Spinal cord (tissue), 10 donors: ENCODE results near the gene APPBP2. TPM values are rescaled to one million over a fixed set of nuclear protein-coding genes. Genes with fewer than 3 reads are reported as not detected.
"Not testable (repeated sequence)": the region's sequence is repeated elsewhere in the genome, so short reads cannot be mapped to it uniquely, and the experiment has no call there.

Experiments
- DNase-seq, 6 donors: peaks; one replicate each; pipeline versions ENCODE4 v3.0.0 to v3.0.0-alpha.2; 2013 to 2015; ENCODE audit warnings: low spot score in 6 of 6, low read depth in 4 of 6
- H3K27ac ChIP-seq: one replicate; pipeline ENCODE4 v1.5.1; 2013; ENCODE audit warnings: low read depth, low read length, control low read depth
- H3K27me3 ChIP-seq: one replicate; pipeline ENCODE4 v1.6.1; 2013; ENCODE audit warnings: low read length; ENCODE audit not compliant: control insufficient read depth, insufficient read depth
- H3K36me3 ChIP-seq: one replicate; pipeline ENCODE4 v1.6.1; 2013; ENCODE audit warnings: low read length; ENCODE audit not compliant: control insufficient read depth, insufficient read depth
- H3K4me1 ChIP-seq: one replicate; pipeline ENCODE4 v1.6.1; 2013; ENCODE audit warnings: low read length; ENCODE audit not compliant: control insufficient read depth, insufficient read depth
- H3K4me3 ChIP-seq: one replicate; pipeline ENCODE4 v1.5.1; 2013; ENCODE audit warnings: low read depth, low read length, control low read depth
- H3K9me3 ChIP-seq: one replicate; pipeline ENCODE4 v1.6.1; 2013; ENCODE audit warnings: low read length; ENCODE audit not compliant: control insufficient read depth, insufficient read depth
- WGBS: methylation state at CpG from one replicate; pipeline ENCODE4 v1.1.5; 2013; ENCODE audit warnings: missing lambda C conversion rate; ENCODE audit not compliant: insufficient coverage; 5-methylcytosine and 5-hydroxymethylcytosine counted together
- polyA plus RNA-seq, 2 donors: library from polyadenylated mRNA; unstranded; fragments of 120-200 nt; gene quantifications; one replicate each; pipeline ENCODE4 v1.2.1, GENCODE V29; 2013; ENCODE audit not compliant: insufficient read length in 2 of 2
- total RNA-seq, 2 donors: library from RNA; depleted of rRNA in 1 of 2; stranded (reverse); fragments of 120-200 nt in 1 of 2; fragments of >200 nt in 1 of 2; gene quantifications; one replicate each; pipeline versions ENCODE4 v1.2.3 to v1.2.4, GENCODE V29; 2013 to 2014
- donor health status: healthy.

Gene APPBP2
- total and polyA plus RNA-seq, 4 donors, result 40.1 to 88.9 (median 53.5) TPM

DNA sequence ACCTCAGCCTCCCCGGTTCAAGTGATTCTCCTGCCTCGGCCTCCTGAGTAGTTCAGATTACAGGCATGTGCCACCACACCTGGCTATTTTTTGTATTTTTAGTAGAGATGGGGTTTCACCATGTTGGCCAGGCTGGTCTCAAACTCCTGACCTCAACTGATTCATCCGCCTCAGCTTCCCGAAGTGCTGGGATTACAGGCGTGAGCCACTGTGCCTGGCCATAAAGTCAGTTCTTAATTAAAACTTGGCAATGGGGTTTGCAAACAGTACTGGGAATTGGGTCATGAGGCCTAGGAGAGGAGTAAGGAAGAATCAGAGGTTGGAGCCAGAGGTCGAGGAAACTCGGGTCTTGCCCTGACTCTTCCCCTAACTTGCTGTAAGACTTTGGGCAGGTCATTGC lies 95.5 kb downstream of the APPBP2 start:
- H3K4me3 ChIP-seq, H3K4me1 ChIP-seq, H3K36me3 ChIP-seq, H3K9me3 ChIP-seq, DNase-seq, H3K27ac ChIP-seq, H3K27me3 ChIP-seq: not testable (repeated sequence)
- 100% methylated on average over 5 of the region's 7 CpGs for WGBS

GRCh38 chr17:60428491-60428890 lies 97.6 kb downstream of the APPBP2 start:
- H3K4me3 ChIP-seq, H3K4me1 ChIP-seq, H3K27me3 ChIP-seq, H3K27ac ChIP-seq, H3K9me3 ChIP-seq, H3K36me3 ChIP-seq, DNase-seq: not testable (repeated sequence)
- 100% methylated on average over 1 of the region's 6 CpGs for WGBS

DNA sequence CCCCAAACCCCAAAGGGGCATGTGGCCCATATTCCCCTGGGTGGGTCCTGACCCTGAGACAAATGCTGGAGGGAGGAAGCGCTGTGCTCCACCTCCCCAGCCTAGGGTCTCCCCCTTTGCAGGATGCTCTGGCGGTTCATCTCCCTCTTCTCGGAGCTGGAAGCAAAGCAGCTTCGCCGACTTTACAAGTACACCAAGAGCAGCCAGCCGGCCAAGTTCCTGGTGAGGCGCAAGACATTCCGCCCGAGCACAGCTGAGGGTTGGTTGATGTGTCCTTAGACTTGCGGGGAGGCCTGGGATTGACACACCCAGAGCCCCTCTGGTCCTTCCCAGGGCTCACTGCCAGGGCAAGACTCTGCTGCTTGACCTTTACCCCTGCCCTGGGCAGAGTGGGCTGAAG lies 99.4 kb downstream of the APPBP2 start:
- no peak for DNase-seq
- peaks cover 7% of the 10 kb centered on the region for H3K4me1 ChIP-seq
- WGBS, result 91% methylated on average over 10 of the region's 10 CpGs
- H3K4me3 ChIP-seq, result no peak overlapping the region
- H3K27ac ChIP-seq, result no peak overlapping the region
- peaks cover 3% of the 10 kb centered on the region for H3K27me3 ChIP-seq
- no peaks in the 10 kb centered on the region for H3K9me3 ChIP-seq
- no peaks in the 10 kb centered on the region for H3K36me3 ChIP-seq

- peaks cover 12% of the 10 kb centered on the region for H3K4me1 ChIP-seq
- no peaks in the 10 kb centered on the region for H3K36me3 ChIP-seq
- H3K27me3 ChIP-seq, result peaks cover 4% of the 10 kb centered on the region
- WGBS, result 79% methylated on average over 5 of the region's 6 CpGs
- no peak overlapping the region for H3K27ac ChIP-seq
- H3K9me3 ChIP-seq, result no peaks in the 10 kb centered on the region
- no peak overlapping the region for H3K4me3 ChIP-seq
- no peak for DNase-seq
Measured at GRCh38 chr17:60425626-60426025, 100.4 kb downstream of the APPBP2 start.

DNA sequence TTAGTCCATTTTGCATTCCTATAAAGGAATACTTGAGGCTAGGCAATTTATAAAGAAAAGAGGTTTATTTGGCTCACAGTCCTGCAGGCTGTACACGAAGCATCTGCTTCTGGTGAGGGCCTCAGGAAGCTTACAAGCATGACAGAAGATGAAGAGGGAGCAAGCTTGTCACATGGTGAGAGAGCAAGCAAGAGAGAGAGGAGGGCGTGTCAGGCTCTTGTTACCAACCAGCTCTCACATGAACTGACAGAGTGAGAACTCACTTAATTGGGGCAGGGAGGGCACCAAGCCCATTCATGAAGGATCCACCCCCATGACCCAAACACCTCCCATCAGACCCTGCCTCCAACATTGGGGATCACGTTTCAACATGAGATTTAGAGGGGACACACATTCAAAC lies 102.2 kb downstream of the APPBP2 start:
- Histone ChIP-seq H3K4me1 (peaks cover 12% of the 10 kb centered on the region), H3K27ac (no peak overlapping the region), H3K27me3 (peaks cover 4% of the 10 kb centered on the region), H3K4me3 (no peak overlapping the region), H3K9me3 (no peaks in the 10 kb centered on the region), H3K36me3 (no peaks in the 10 kb centered on the region)
- DNase-seq, result no peak
- 80% methylated on average over 1 of the region's 3 CpGs for whole genome bisulfite sequencing

DNA sequence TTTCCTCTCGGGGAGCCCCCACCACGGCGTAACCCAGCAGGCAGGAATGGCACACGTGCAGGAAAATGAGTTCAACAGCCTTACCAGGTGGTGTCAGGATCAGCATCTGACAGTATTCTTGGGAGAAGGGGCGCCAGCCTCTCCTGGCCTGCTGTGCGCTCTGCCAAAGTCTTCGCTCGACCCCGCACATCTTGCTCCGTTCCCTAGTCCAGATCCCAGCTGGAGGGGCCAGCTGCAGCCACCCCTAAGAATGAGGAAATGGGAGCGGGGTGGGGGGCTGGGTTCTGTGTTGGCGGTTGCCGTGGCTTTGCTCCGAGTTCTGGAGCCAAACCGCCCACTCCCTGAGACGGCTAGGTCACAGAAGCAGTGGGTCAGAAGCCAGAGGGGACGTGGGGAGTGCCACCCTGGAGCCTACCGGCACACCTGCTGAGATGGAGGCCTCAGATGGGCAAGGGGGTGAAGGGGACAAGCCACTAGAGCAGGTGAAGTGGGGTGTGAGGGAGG lies 103.8 kb downstream of the APPBP2 start, which contains the start of gene CHCT1:
CHCT1 (plus strand) TSS at position 328 of the 504 bp plus-strand sequence; CDS start at position 432, 104 bp downstream.
- DNase-seq, result peak in 1 of 6 donors; percentile 5
- H3K4me1 ChIP-seq, result peaks cover 12% of the 10 kb centered on the region
- H3K4me3 ChIP-seq, result peak within 1 kb of the TSS; percentile 54
- H3K27me3 ChIP-seq, result peaks cover 4% of the 10 kb centered on the region
- H3K27ac ChIP-seq, result no peak within 1 kb of the TSS
- WGBS, result 61% methylated on average over 17 of the region's 18 CpGs
- no peaks in the 10 kb centered on the region for H3K36me3 ChIP-seq
- no peaks in the 10 kb centered on the region for H3K9me3 ChIP-seq

DNA sequence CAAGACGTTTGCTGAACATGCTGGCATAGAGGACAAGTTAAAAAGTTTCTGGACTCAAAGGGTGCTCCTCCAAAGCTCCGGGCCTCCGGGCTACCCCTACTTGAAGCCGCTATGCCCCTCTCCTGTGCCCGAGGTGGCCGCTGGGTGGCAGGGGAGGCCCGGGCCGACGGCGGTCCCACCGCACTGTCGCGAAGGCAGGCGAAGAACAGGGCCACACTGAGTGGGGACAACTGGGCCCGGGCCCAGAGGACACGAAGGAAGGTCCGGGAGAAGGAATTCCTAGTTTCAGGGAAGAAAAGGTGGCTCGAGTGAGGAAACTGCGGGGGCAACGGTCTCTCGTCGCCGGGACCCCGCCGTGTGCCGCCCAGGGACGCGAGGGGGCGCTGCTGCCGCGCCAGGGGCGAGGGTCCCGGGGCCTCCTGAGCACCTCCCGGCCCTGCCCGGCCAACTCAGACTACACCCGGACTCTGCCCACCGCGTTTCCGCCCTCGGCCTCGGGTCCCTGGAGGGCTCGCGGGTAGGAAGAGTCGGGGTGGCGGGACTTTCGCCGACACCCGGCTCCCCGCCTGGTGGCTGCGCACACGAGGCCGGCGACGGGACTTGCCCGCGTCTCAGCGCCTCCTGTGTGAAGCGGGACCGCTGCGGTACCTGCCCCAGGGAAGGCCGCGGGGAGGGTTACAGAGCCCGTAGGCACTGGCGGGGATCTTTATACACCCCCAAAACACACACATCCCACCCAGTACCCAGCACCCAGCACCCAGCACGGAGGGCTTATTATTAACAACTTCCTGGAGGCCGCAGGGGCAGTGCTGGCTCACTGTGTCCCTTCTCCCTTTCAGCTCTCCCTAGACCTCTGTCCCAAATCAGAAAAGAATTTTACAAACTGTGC lies 104.5 kb downstream of the APPBP2 start:
- H3K36me3 ChIP-seq, result no peaks in the 10 kb centered on the region
- no peaks in the 10 kb centered on the region for H3K9me3 ChIP-seq
- 3% methylated on average over 66 of the region's 66 CpGs for WGBS
- DNase-seq, result peak in 4 of 6 donors; percentile 25 to 75 (median 49)
- peak overlapping the region; percentile 54 for H3K4me3 ChIP-seq
- no peak overlapping the region for H3K27ac ChIP-seq
- H3K27me3 ChIP-seq, result peaks cover 4% of the 10 kb centered on the region
- H3K4me1 ChIP-seq, result peaks cover 12% of the 10 kb centered on the region

DNA sequence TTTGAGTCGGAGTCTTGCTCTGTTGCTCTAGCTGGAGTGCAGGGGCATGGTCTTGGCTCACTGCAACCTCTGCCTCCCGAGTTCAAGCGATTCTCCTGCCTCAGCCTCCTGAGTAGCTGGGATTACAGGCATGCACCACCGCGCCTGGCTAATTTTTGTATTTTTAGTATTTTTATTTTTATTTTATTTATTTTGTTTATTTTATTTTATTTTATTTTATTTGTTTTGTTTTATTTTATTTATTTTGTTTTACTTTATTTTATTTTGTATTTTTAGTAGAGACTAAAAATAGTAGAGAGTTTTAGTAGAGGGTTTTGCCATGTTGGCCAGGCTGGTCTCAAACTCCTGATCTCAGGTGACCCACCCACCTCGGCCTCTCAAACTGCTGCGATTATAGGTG lies 106.2 kb downstream of the APPBP2 start:
- H3K27ac ChIP-seq, H3K27me3 ChIP-seq, H3K36me3 ChIP-seq, H3K4me3 ChIP-seq, DNase-seq, H3K9me3 ChIP-seq: not testable (repeated sequence)
- WGBS, result no CpG with 5 or more reads among the region's 7 CpGs
- H3K4me1 ChIP-seq, result peaks cover 12% of the 10 kb centered on the region

DNA sequence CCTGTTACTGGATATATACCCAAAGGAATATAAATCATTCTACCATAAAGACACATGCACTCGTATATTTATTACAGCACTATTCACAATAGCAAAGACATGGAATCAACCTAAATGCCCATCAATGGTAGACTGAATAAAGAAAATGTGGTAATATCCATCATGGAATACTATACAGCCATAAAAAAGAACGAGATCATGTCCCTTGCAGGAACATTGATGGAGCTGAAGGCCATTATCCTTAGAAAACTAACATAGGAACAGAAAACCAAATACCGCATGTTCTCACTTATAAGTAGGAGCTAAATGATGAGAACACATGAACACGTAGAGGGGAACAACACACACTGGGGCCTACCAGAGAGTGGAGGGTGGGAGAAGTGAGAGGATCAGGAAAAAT lies 107.0 kb downstream of the APPBP2 start:
- not testable (repeated sequence) for DNase-seq, H3K4me3 ChIP-seq, H3K36me3 ChIP-seq, H3K9me3 ChIP-seq, H3K27ac ChIP-seq, H3K27me3 ChIP-seq
- 100% methylated on average over 2 of the region's 4 CpGs for WGBS
- H3K4me1 ChIP-seq, result peaks cover 12% of the 10 kb centered on the region
